Fibroblast of lung (primary cell): ENCODE measurements around the gene PRM1. TPM values are rescaled to one million over a fixed set of nuclear protein-coding genes. Genes with fewer than 3 reads are reported as not detected.

ENCODE experiments used
- DNase-seq, 2 donors: peaks; one replicate each; pipeline versions ENCODE4 v3.0.0 to v3.0.0-alpha.2; 2010; ENCODE audit warnings: low read depth in 2 of 2
- H2AFZ ChIP-seq: 2 replicates; pipeline ENCODE4 v1.5.1; 2012; ENCODE audit warnings: low read length, control low read depth, inconsistent platforms
- H3K27ac ChIP-seq: 2 replicates; pipeline ENCODE4 v1.5.1; 2011; ENCODE audit warnings: low read length, control low read depth; ENCODE audit not compliant: insufficient read depth
- H3K27me3 ChIP-seq: 2 replicates; pipeline ENCODE4 v1.5.1; 2011; ENCODE audit warnings: mild to moderate bottlenecking, low read length; ENCODE audit not compliant: control insufficient read depth, insufficient read depth
- H3K36me3 ChIP-seq: 2 replicates; pipeline ENCODE4 v1.5.1; 2011; ENCODE audit warnings: low read length; ENCODE audit not compliant: control insufficient read depth, insufficient read depth
- H3K4me1 ChIP-seq: 2 replicates; pipeline ENCODE4 v1.5.1; 2011; ENCODE audit warnings: low read length; ENCODE audit not compliant: control insufficient read depth, insufficient read depth; ENCODE audit errors: extremely low read depth
- H3K4me2 ChIP-seq: 2 replicates; pipeline ENCODE4 v1.5.1; 2011; ENCODE audit warnings: low read length, control low read depth; ENCODE audit not compliant: insufficient read depth; ENCODE audit errors: extremely low read depth
- H3K4me3 ChIP-seq, 4 experiments: fragments of 200-600 bp in 1 of 4; sonication (generic) in 1 of 4; replicated peaks in 1 of 4; 2 replicates each; pipeline ENCODE4 v1.5.1; 2011 to 2016; ENCODE audit warnings: low read length in 4 of 4, low read depth in 3 of 4, mild to moderate bottlenecking in 3 of 4, control low read depth in 2 of 4, inconsistent platforms in 1 of 4, mixed read lengths in 1 of 4; ENCODE audit not compliant: insufficient read depth in 1 of 4; ENCODE audit errors: control extremely low read depth in 1 of 4
- H3K79me2 ChIP-seq: 2 replicates; pipeline ENCODE4 v1.5.1; 2012; ENCODE audit warnings: mild to moderate bottlenecking, low read length, inconsistent platforms; ENCODE audit not compliant: control insufficient read depth, insufficient read depth
- H3K9ac ChIP-seq: 2 replicates; pipeline ENCODE4 v1.5.1; 2011; ENCODE audit warnings: mild to moderate bottlenecking, low read length, control low read depth; ENCODE audit not compliant: insufficient read depth
- H3K9me3 ChIP-seq: 2 replicates; pipeline ENCODE4 v1.5.1; 2012; ENCODE audit warnings: low read depth, low read length; ENCODE audit not compliant: control insufficient read depth, insufficient read depth
- H4K20me1 ChIP-seq: 2 replicates; pipeline ENCODE4 v1.5.1; 2011; ENCODE audit warnings: low read length; ENCODE audit not compliant: control insufficient read depth, insufficient read depth; ENCODE audit errors: extremely low read depth
- EZH2 ChIP-seq: IDR thresholded peaks from 2 replicates; pipeline ENCODE4 v1.5.1; 2012; ENCODE audit warnings: low read length, control low read depth, mild to moderate bottlenecking; ENCODE audit errors: missing control alignments
- polyA plus RNA-seq, 2 donors: library from polyadenylated mRNA; depleted of rRNA in 1 of 2; stranded (reverse) in 1 of 2; unstranded in 1 of 2; fragments of >200 nt; gene quantifications; 2 replicates each; pipeline ENCODE4 v1.2.1, GENCODE V29; 2011 to 2012; ENCODE audit warnings: missing spikeins in 1 of 2
- total RNA-seq: library from RNA; depleted of rRNA; stranded (reverse); fragments of >200 nt; gene quantifications from 2 replicates; pipeline ENCODE4 v1.2.1, GENCODE V29; 2014
- TF ChIP-seq, protein P1 (sequence below), 2 donors: IDR thresholded peaks in 1 of 2; conservative IDR thresholded peaks in 1 of 2; 1 replicate in 1 of 2; 2 replicates in 1 of 2; pipeline ENCODE4 v1.5.1; 2011 to 2012; ENCODE audit warnings: low read length in 2 of 2, control low read depth in 1 of 2, inconsistent platforms in 1 of 2, low read depth in 1 of 2, mild to moderate bottlenecking in 1 of 2

Gene PRM1
- total and polyA plus RNA-seq, 2 donors (not counting 1 experiment from before 2014, with no cell fraction given) = not detected

GRCh38 chr16:11255737-11256660, 25.1 kb downstream of the PRM1 start, which contains the start of gene SOCS1:
Gene SOCS1, minus strand, starts transcription at chr16:11256204. Its CDS starts 726 bp downstream, at chr16:11255478.
- Histone ChIP-seq H3K36me3 (peaks cover 21% of the 10 kb centered on the region), H2AFZ (no peak within 1 kb of the TSS), H4K20me1 (no peaks in the 10 kb centered on the region), H3K27me3 (no peaks in the 10 kb centered on the region), H3K27ac (peak within 1 kb of the TSS; percentile 97), H3K4me2 (peak within 1 kb of the TSS; percentile 85), H3K79me2 (peaks cover 32% of the 10 kb centered on the region), H3K9ac (peak within 1 kb of the TSS; percentile 94), H3K9me3 (no peaks in the 10 kb centered on the region), H3K4me3 (peak within 1 kb of the TSS; percentile 75 to 97 (median 88)), H3K4me1 (peaks cover 24% of the 10 kb centered on the region)
- peak; percentile 79 to 89 for DNase-seq
- TF ChIP-seq, protein P1, sequence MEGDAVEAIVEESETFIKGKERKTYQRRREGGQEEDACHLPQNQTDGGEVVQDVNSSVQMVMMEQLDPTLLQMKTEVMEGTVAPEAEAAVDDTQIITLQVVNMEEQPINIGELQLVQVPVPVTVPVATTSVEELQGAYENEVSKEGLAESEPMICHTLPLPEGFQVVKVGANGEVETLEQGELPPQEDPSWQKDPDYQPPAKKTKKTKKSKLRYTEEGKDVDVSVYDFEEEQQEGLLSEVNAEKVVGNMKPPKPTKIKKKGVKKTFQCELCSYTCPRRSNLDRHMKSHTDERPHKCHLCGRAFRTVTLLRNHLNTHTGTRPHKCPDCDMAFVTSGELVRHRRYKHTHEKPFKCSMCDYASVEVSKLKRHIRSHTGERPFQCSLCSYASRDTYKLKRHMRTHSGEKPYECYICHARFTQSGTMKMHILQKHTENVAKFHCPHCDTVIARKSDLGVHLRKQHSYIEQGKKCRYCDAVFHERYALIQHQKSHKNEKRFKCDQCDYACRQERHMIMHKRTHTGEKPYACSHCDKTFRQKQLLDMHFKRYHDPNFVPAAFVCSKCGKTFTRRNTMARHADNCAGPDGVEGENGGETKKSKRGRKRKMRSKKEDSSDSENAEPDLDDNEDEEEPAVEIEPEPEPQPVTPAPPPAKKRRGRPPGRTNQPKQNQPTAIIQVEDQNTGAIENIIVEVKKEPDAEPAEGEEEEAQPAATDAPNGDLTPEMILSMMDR (conservative IDR thresholded peaks at IDR 0.05 in 1 of 2, IDR thresholded peaks at IDR 0.05 in 1 of 2; ENCODE audit: low read depth in 1 of 2, low read length in 2 of 2) = peak; percentile 41 to 76
- no peak for TF ChIP-seq EZH2

DNA sequence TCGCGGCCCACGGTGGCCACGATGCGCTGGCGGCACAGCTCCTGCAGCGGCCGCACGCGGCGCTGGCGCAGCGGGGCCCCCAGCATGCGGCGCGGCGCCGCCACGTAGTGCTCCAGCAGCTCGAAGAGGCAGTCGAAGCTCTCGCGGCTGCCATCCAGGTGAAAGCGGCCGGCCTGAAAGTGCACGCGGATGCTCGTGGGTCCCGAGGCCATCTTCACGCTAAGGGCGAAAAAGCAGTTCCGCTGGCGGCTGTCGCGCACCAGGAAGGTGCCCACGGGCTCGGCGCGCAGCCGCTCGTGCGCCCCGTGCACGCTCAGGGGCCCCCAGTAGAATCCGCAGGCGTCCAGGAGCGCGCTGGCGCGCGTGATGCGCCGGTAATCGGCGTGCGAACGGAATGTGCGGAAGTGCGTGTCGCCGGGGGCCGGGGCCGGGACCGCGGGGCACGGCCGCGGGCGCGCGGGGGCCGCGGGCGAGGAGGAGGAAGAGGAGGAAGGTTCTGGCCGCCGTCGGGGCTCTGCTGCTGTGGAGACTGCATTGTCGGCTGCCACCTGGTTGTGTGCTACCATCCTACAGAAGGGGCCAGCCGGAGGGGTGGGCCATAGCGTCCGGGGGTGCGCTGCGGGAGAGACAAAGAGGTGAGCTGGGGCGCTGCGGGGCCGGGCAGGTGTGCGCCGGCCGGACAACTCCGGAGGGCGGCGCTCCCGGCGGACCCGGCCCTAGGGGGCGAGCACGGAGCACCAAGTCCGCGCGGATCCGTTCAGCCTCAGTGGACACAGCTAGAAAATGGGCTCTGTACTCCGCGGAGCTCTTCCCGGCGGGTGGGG, 26.0 kb downstream of the PRM1 start:
- H3K79me2 ChIP-seq = peaks cover 32% of the 10 kb centered on the region
- peaks cover 24% of the 10 kb centered on the region for H3K4me1 ChIP-seq
- peak; percentile 40 to 69 for DNase-seq
- H2AFZ ChIP-seq = no peak overlapping the region
- H3K4me3 ChIP-seq = peak overlapping the region; percentile 44 to 97 (median 71)
- no peaks in the 10 kb centered on the region for H3K9me3 ChIP-seq
- H3K27me3 ChIP-seq = no peaks in the 10 kb centered on the region
- TF ChIP-seq, protein P1 (conservative IDR thresholded peaks at IDR 0.05 in 1 of 2, IDR thresholded peaks at IDR 0.05 in 1 of 2; ENCODE audit: low read depth in 1 of 2, low read length in 2 of 2) = no peak
- TF ChIP-seq EZH2 = no peak
- H4K20me1 ChIP-seq = no peaks in the 10 kb centered on the region
- H3K36me3 ChIP-seq = peaks cover 21% of the 10 kb centered on the region
- H3K27ac ChIP-seq = peak overlapping the region; percentile 79
- H3K9ac ChIP-seq = peak overlapping the region; percentile 79
- peak overlapping the region; percentile 92 for H3K4me2 ChIP-seq
